PFSK-1 (cell line): ENCODE data around the gene GFPT2.

ENCODE experiments used
- FOXP2 ChIP-seq: optimal IDR thresholded peaks from 2 replicates; pipeline ENCODE3; 2011; ENCODE audit warnings: borderline replicate concordance, control low read depth, inconsistent platforms; ENCODE audit not compliant: insufficient read depth; ENCODE audit errors: extremely low read length, extremely low read depth
- POLR2AphosphoS5 ChIP-seq: IDR thresholded peaks from 2 replicates; pipeline ENCODE4 v1.6.1; 2012; ENCODE audit warnings: low read depth, mild to moderate bottlenecking, control low read depth, low read length, moderate library complexity
- SIN3A ChIP-seq: IDR thresholded peaks from 2 replicates; pipeline ENCODE4 v1.6.1; 2012; ENCODE audit warnings: mild to moderate bottlenecking, low read length, moderate library complexity, borderline replicate concordance; ENCODE audit not compliant: insufficient read depth
- TAF1 ChIP-seq: IDR thresholded peaks from 2 replicates; pipeline ENCODE4 v1.6.1; 2012; ENCODE audit warnings: low read length, control low read depth, borderline replicate concordance; ENCODE audit not compliant: insufficient read depth
- TF ChIP-seq, protein P1 (sequence below), 2 experiments: IDR thresholded peaks; 2 replicates each; pipeline versions ENCODE4 v1.6.1 to v1.8.0; 2011 to 2012; ENCODE audit warnings: low read depth in 2 of 2, low read length in 2 of 2, control low read depth in 1 of 2, inconsistent platforms in 1 of 2, mild to moderate bottlenecking in 1 of 2, moderate library complexity in 1 of 2; ENCODE audit not compliant: insufficient read depth in 1 of 2

The GFPT2 gene

GRCh38 chr5:180291943-180292831 is 60.9 kb downstream of the GFPT2 start, which contains the start of gene MAPK9:
TSS of gene MAPK9 (minus strand) at chr5:180292083. CDS start at chr5:180280561, 11,522 bp downstream.
- TF ChIP-seq SIN3A, result no peak
- TF ChIP-seq POLR2AphosphoS5, result 0 out of 2 replicates have a peak, but pooled peaks have one; percentile 25
- TF ChIP-seq, protein P1, sequence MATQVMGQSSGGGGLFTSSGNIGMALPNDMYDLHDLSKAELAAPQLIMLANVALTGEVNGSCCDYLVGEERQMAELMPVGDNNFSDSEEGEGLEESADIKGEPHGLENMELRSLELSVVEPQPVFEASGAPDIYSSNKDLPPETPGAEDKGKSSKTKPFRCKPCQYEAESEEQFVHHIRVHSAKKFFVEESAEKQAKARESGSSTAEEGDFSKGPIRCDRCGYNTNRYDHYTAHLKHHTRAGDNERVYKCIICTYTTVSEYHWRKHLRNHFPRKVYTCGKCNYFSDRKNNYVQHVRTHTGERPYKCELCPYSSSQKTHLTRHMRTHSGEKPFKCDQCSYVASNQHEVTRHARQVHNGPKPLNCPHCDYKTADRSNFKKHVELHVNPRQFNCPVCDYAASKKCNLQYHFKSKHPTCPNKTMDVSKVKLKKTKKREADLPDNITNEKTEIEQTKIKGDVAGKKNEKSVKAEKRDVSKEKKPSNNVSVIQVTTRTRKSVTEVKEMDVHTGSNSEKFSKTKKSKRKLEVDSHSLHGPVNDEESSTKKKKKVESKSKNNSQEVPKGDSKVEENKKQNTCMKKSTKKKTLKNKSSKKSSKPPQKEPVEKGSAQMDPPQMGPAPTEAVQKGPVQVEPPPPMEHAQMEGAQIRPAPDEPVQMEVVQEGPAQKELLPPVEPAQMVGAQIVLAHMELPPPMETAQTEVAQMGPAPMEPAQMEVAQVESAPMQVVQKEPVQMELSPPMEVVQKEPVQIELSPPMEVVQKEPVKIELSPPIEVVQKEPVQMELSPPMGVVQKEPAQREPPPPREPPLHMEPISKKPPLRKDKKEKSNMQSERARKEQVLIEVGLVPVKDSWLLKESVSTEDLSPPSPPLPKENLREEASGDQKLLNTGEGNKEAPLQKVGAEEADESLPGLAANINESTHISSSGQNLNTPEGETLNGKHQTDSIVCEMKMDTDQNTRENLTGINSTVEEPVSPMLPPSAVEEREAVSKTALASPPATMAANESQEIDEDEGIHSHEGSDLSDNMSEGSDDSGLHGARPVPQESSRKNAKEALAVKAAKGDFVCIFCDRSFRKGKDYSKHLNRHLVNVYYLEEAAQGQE (IDR thresholded peaks at IDR 0.05; ENCODE audit: insufficient read depth in 1 of 2, low read depth in 2 of 2, low read length in 2 of 2), result no peak
- no peak for TF ChIP-seq TAF1
- no peak for TF ChIP-seq FOXP2

DNA sequence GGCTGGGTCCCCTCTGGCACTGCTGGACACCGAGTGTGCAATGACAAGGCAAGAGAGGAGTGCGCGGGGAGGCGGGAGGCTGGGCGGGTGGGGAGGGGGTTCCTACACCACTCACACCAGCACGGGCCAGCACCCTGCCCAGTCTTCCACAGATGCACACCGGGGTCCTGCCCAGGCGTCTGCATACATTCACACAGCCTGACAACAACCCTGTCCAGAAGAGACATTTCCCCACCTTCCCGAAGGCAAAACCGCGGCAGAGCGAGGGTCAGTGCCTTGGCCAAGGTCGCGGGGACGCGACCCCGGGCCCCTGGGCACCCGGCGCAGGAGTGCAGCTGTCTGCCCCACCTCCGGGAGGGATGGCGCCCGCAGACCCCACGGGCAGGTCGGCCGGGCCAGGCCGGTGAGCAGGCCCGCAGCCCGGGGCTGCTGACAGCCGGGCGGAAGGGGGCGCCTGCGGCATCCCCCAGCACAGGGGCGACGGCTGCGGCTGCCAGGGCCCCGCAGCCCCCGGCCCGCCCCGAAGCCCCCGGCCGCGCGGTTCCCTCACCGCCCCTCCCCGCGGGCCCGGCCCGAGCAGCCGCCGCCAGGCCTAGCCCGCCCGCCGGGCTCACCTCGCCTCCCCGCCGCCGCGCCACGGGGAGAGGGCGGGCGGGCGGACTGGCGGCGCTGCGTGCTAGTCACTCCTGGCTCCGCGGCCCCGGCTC is 61.7 kb downstream of the GFPT2 start:
- no peak for TF ChIP-seq FOXP2
- no peak for TF ChIP-seq SIN3A
- TF ChIP-seq TAF1, result no peak
- TF ChIP-seq, protein P1 (IDR thresholded peaks at IDR 0.05; ENCODE audit: insufficient read depth in 1 of 2, low read depth in 2 of 2, low read length in 2 of 2), result no peak
- no peak for TF ChIP-seq POLR2AphosphoS5

DNA sequence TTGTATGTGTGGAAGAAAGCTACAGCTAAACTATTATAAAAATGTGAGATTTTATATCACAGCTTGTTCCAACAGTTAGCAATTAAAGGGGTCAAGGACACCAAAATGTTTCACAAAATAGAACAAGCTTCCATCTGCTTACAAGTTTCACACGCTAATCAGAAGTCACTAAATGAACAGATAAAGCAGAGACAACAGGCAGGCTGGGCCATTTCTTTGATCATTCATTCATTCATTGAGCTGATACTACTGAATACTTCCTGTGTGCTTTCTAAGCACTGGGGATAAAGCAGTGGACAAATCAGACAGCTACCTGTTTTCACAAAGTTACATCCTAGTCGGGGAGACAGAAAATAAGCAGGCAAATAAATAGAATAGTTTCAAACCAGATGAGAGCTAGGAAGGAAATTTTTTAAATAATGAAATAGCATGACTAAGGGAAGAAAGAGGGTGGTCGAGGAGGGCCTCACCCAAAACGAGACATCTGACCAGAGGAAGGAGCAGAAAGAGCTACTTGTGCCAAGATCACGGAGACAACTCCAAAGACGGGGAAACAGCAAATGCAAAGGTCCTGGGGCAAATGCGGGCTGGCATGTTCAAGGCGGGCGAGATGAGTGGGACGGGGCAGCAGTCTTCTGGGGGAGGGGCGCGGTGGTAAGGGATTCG is 62.4 kb downstream of the GFPT2 start:
- TF ChIP-seq POLR2AphosphoS5 (no peak), FOXP2 (no peak)

- TF ChIP-seq POLR2AphosphoS5 (no peak), SIN3A (no peak), TAF1 (no peak), FOXP2 (no peak)
- TF ChIP-seq, protein P1 (IDR thresholded peaks at IDR 0.05; ENCODE audit: insufficient read depth in 1 of 2, low read depth in 2 of 2, low read length in 2 of 2), result no peak
These were observed 63.2 kb downstream of the GFPT2 start for GRCh38 chr5:180289966-180290365.

GRCh38 chr5:180289433-180289832 is 63.7 kb downstream of the GFPT2 start:
- TF ChIP-seq FOXP2 (no peak), TAF1 (no peak), POLR2AphosphoS5 (no peak), SIN3A (no peak)
- TF ChIP-seq, protein P1 (IDR thresholded peaks at IDR 0.05; ENCODE audit: insufficient read depth in 1 of 2, low read depth in 2 of 2, low read length in 2 of 2), result no peak
